Right atrium auricular region (tissue), 2 donors: ENCODE results near the gene OR10T2. TPM values are rescaled to one million over a fixed set of nuclear protein-coding genes. Genes with fewer than 3 reads are reported as not detected.
"Not testable (repeated sequence)": the region's sequence is repeated elsewhere in the genome, so short reads cannot be mapped to it uniquely, and the experiment has no call there.

Source experiments
- DNase-seq: peaks from one replicate; pipeline ENCODE4 v3.0.0-alpha.2; 2019; ENCODE audit warnings: low spot score
- H3K27ac ChIP-seq, 2 donors: fragments of 200-600 bp; sonication (generic); 1 replicate in 1 of 2; 2 replicates in 1 of 2; pipeline ENCODE4 v1.5.1; 2016 to 2019
- H3K27me3 ChIP-seq, 2 donors: fragments of 200-600 bp; sonication (generic); one replicate each; pipeline versions ENCODE4 v1.5.1 to v1.6.0; 2017 to 2019
- H3K36me3 ChIP-seq: fragments of 200-600 bp; sonication (generic); one replicate; pipeline ENCODE4 v1.5.1; 2016
- H3K4me1 ChIP-seq, 2 donors: fragments of 200-600 bp; sonication (generic); one replicate each; pipeline versions ENCODE4 v1.5.1 to v1.6.0; 2017 to 2019
- H3K4me3 ChIP-seq, 2 donors: fragments of 200-600 bp; sonication (generic); 1 replicate in 1 of 2; 2 replicates in 1 of 2; pipeline ENCODE4 v1.5.1; 2017 to 2019; ENCODE audit warnings: mild to moderate bottlenecking in 1 of 2, moderate library complexity in 1 of 2
- H3K9me3 ChIP-seq, 2 donors: fragments of 200-600 bp; sonication (generic); one replicate each; pipeline ENCODE4 v1.5.1; 2019
- CTCF ChIP-seq, 2 donors: fragments of 200-600 bp; sonication (generic); IDR thresholded peaks; one replicate each; pipeline ENCODE4 v1.5.1; 2019; ENCODE audit warnings: antibody characterized with exemption in 2 of 2
- total RNA-seq, 2 donors: library from RNA; depleted of rRNA; stranded (reverse); fragments of >200 nt; gene quantifications; one replicate each; pipeline ENCODE4 v1.1.0, GENCODE V29; 2016

The OR10T2 gene
- total RNA-seq: not detected

GRCh38 chr1:158398818-158399514 lies at the start of gene OR10T2:
Gene OR10T2 (minus strand): TSS chr1:158399466. CDS start chr1:158399466, 0 bp downstream.
- no peaks in the 10 kb centered on the region for H3K27me3 ChIP-seq
- no peaks in the 10 kb centered on the region for H3K36me3 ChIP-seq
- TF ChIP-seq CTCF (IDR thresholded peaks at IDR 0.05): no peak
- H3K4me1 ChIP-seq: no peaks in the 10 kb centered on the region
- no peak within 1 kb of the TSS for H3K27ac ChIP-seq
- no peak for DNase-seq
- no peaks in the 10 kb centered on the region for H3K9me3 ChIP-seq
- H3K4me3 ChIP-seq: no peak within 1 kb of the TSS

GRCh38 chr1:158445376-158445775 lies 46.1 kb upstream of the OR10T2 start:
- no peaks in the 10 kb centered on the region for H3K36me3 ChIP-seq
- no peak for TF ChIP-seq CTCF (IDR thresholded peaks at IDR 0.05)
- H3K4me1 ChIP-seq: no peaks in the 10 kb centered on the region
- H3K27me3 ChIP-seq: no peaks in the 10 kb centered on the region
- no peak overlapping the region for H3K27ac ChIP-seq
- DNase-seq: no peak
- H3K9me3 ChIP-seq: no peaks in the 10 kb centered on the region
- no peak overlapping the region for H3K4me3 ChIP-seq

GRCh38 chr1:158434741-158435140 lies 35.5 kb upstream of the OR10T2 start:
- Histone ChIP-seq H3K27me3 (no peaks in the 10 kb centered on the region), H3K4me1 (no peaks in the 10 kb centered on the region), H3K4me3 (no peak overlapping the region), H3K36me3 (no peaks in the 10 kb centered on the region), H3K27ac (no peak overlapping the region), H3K9me3 (peaks cover 0 to 5% of the 10 kb centered on the region in 2 donors)
- no peak for DNase-seq
- TF ChIP-seq CTCF (IDR thresholded peaks at IDR 0.05): no peak

- not testable (repeated sequence) for DNase-seq, H3K4me3 ChIP-seq, H3K36me3 ChIP-seq, H3K27me3 ChIP-seq, H3K27ac ChIP-seq, H3K4me1 ChIP-seq
- H3K9me3 ChIP-seq: peaks cover 0 to 16% of the 10 kb centered on the region in 2 donors
Observed at GRCh38 chr1:158430163-158430562, 30.9 kb upstream of the OR10T2 start.

GRCh38 chr1:158426137-158426536 lies 26.9 kb upstream of the OR10T2 start, which contains the start of gene OR10K2:
Gene OR10K2 (minus strand): TSS chr1:158426237. CDS start chr1:158420866, 5,371 bp downstream.
- DNase-seq: no peak
- Histone ChIP-seq H3K9me3 (peaks cover 0 to 11% of the 10 kb centered on the region in 2 donors), H3K4me1 (no peaks in the 10 kb centered on the region), H3K36me3 (no peaks in the 10 kb centered on the region), H3K27me3 (no peaks in the 10 kb centered on the region), H3K27ac (no peak within 1 kb of the TSS), H3K4me3 (no peak within 1 kb of the TSS)
- TF ChIP-seq CTCF (IDR thresholded peaks at IDR 0.05): no peak

- no peak for DNase-seq
- no peaks in the 10 kb centered on the region for H3K27me3 ChIP-seq
- TF ChIP-seq CTCF (IDR thresholded peaks at IDR 0.05): no peak
Observed at GRCh38 chr1:158425027-158425426, 25.8 kb upstream of the OR10T2 start.

More at GRCh38 chr1:158425027-158425426, 25.8 kb upstream of the OR10T2 start:
- Histone ChIP-seq H3K4me1 (no peaks in the 10 kb centered on the region), H3K27ac (no peak overlapping the region), H3K36me3 (no peaks in the 10 kb centered on the region), H3K4me3 (no peak overlapping the region), H3K9me3 (peaks cover 0 to 11% of the 10 kb centered on the region in 2 donors)
